Glutamatergic neuron (in vitro differentiated cells): ENCODE measurements around the gene TNS3. TPM values are rescaled to one million over a fixed set of nuclear protein-coding genes. Genes with fewer than 3 reads are reported as not detected.
"Not testable (repeated sequence)": the region's sequence is repeated elsewhere in the genome, so short reads cannot be mapped to it uniquely, and the experiment has no call there.

Experiments used
- DNase-seq: peaks from one replicate; pipeline ENCODE4 v3.0.0; 2022
- H3K27ac Mint-ChIP-seq: one replicate; pipeline ENCODE4 v1.8.0; 2020; ENCODE audit warnings: mild to moderate bottlenecking, mixed read lengths, inconsistent platforms; ENCODE audit not compliant: unreplicated experiment
- H3K27me3 Mint-ChIP-seq: one replicate; pipeline ENCODE4 v1.8.0; 2020; ENCODE audit warnings: mild to moderate bottlenecking, moderate library complexity, mixed read lengths, inconsistent platforms; ENCODE audit not compliant: unreplicated experiment
- H3K36me3 Mint-ChIP-seq: one replicate; pipeline ENCODE4 v1.8.0; 2020; ENCODE audit warnings: mild to moderate bottlenecking, mixed read lengths, inconsistent platforms; ENCODE audit not compliant: unreplicated experiment
- H3K4me1 Mint-ChIP-seq: one replicate; pipeline ENCODE4 v1.8.0; 2020; ENCODE audit warnings: mild to moderate bottlenecking, low read depth, mixed read lengths, inconsistent platforms; ENCODE audit not compliant: unreplicated experiment
- H3K4me3 Mint-ChIP-seq: one replicate; pipeline ENCODE4 v1.8.0; 2020; ENCODE audit warnings: mild to moderate bottlenecking, mixed read lengths, inconsistent platforms; ENCODE audit not compliant: unreplicated experiment
- H3K9me3 Mint-ChIP-seq: one replicate; pipeline ENCODE4 v1.8.0; 2020; ENCODE audit warnings: mild to moderate bottlenecking, moderate library complexity, mixed read lengths, inconsistent platforms; ENCODE audit not compliant: unreplicated experiment
- CTCF ChIP-seq: fragments of 200-600 bp; sonication (generic); IDR thresholded peaks from one replicate; pipeline ENCODE4 v1.5.0; 2021; ENCODE audit not compliant: partially characterized antibody, unreplicated experiment
- total RNA-seq: library from RNA; stranded (reverse); fragmentation: NEBNext Ultra II Directional; extraction: Animal tissue kit (Norgen Biotek cat#: 25700); gene quantifications from one replicate; pipeline ENCODE4 v1.2.1, GENCODE V29; 2021; ENCODE audit not compliant: unreplicated experiment

TNS3 gene
- total RNA-seq, 1 donor from 2014 or later: 3.8 TPM

DNA sequence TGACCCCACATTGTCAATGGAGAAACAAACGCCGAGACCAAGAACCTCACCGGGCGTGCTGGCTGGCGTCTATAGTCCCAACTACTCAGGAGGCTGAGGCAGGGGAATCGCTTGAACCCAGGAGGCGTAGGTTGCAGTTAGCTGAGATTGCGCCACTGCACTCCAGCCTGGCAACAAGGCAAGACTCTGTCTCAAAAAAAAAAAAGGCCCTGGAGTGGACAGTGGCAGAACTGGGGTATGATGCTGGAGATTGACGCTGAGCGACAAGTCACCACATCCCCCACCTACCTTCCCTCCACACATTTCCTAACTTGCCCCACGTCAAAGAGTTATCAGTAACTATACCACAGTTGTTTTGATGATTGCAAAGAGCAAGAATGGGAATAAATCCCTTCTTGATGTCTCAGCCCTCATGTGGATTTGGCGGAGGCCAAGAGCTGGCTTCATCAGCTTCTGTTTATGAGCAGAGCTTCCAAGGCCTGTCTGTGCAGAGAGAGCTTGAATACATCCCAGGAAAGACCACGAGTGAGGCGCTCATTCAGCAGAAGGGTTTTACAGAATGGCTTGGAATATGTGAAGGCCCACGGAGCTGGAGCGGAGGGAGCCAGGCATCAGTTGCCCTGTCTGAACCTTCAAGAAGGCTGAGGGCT is 28.0 kb upstream of the TNS3 start:
- peaks cover 1% of the 10 kb centered on the region for H3K27me3 Mint-ChIP-seq
- no peak overlapping the region for H3K27ac Mint-ChIP-seq

DNA sequence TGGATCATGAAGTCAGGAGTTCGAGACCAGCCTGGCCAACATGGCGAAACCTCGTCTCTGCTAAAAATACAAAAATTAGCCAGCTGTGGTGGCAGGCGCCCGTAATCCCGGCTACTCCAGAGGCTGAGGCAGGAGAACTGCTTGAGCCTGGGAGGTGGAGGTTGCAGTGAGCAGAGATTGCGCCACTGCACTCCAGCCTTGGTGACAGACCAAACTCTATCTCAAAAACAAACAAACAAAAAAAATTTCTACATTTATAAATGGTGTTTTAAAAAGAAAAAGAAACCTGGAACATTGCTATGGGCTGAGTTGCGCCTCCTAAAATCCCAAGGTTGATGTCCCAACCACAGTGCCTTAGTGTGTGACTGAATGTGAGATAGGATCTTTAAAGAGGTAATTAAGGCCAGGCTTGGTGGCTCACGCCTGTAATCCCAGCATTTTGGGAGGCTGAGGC is 24.7 kb upstream of the TNS3 start:
- not testable (repeated sequence) for H3K27me3 Mint-ChIP-seq, H3K9me3 Mint-ChIP-seq, H3K4me3 Mint-ChIP-seq, H3K27ac Mint-ChIP-seq, DNase-seq, H3K4me1 Mint-ChIP-seq, H3K36me3 Mint-ChIP-seq

More for the DNA sequence above, 28.0 kb upstream of the TNS3 start:
- no peaks in the 10 kb centered on the region for H3K4me1 Mint-ChIP-seq
- TF ChIP-seq CTCF: no peak
- H3K9me3 Mint-ChIP-seq: peaks cover 4% of the 10 kb centered on the region
- H3K4me3 Mint-ChIP-seq: no peak overlapping the region
- H3K36me3 Mint-ChIP-seq: no peaks in the 10 kb centered on the region
- no peak for DNase-seq

DNA sequence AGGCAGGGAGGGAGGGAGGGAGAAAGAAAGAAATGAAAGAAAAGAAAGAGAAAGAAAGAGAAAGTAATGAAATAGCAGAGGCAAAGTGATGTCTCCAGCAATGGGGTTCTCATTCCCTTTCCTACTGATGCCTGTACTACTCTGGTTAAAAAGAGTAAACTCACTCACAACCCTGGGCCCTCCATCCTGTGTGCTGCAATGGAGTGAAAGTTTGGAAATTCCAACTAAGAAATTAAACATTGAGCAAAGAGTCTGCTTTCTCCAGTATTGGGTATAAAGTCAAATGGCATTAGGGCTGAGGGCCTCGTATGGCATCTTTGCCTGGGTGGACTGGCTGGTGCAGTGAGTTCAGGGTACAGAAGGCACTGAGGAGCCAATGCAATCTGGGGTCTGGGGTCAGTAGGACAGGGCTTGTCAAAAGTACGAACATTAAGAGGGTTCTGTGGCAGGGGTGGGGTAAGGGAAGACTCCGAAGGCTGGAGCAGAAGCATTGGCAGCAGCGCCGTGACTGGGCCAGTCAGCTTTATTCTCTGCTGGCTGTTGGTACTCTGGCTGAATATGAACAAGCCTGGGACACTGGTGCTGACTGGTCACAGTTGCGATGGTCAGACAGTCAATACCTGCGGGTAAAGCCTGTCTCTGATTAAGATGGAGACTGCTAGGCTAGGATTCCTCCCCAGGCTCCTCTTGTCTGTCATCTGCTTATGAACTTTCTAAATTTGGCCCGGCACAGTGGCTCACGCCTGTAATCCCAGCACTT is 24.1 kb upstream of the TNS3 start:
- H3K4me3 Mint-ChIP-seq: no peak overlapping the region
- no peak for DNase-seq

DNA sequence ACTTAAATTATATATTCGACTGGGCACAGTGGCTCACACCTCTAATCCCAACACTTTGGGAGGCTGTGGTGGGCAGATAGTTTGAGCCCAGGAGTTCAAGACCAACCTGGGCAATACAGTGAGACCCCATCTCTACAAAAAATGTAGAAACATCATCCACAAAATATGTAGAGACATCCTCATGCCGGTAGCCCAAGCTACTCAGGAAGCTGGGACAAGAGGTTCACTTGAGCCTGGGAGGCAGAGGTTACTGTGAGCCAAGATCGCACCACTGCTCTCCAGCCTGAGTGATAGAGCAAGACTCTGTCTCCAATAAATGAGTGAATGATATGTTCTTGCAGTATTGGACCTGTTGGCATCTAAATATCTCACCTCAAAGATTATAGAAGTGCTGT is 22.6 kb upstream of the TNS3 start:
- no peak overlapping the region for H3K27ac Mint-ChIP-seq
- peaks cover 6% of the 10 kb centered on the region for H3K9me3 Mint-ChIP-seq
- peaks cover 3% of the 10 kb centered on the region for H3K27me3 Mint-ChIP-seq
- no peak for DNase-seq
- H3K4me3 Mint-ChIP-seq: no peak overlapping the region
- TF ChIP-seq CTCF: no peak
- no peaks in the 10 kb centered on the region for H3K4me1 Mint-ChIP-seq
- peaks cover 3% of the 10 kb centered on the region for H3K36me3 Mint-ChIP-seq

More for the DNA sequence above, 24.1 kb upstream of the TNS3 start:
- no peak for TF ChIP-seq CTCF
- peaks cover 3% of the 10 kb centered on the region for H3K36me3 Mint-ChIP-seq
- peaks cover 1% of the 10 kb centered on the region for H3K27me3 Mint-ChIP-seq
- H3K4me1 Mint-ChIP-seq: no peaks in the 10 kb centered on the region
- no peak overlapping the region for H3K27ac Mint-ChIP-seq
- peaks cover 5% of the 10 kb centered on the region for H3K9me3 Mint-ChIP-seq

DNA sequence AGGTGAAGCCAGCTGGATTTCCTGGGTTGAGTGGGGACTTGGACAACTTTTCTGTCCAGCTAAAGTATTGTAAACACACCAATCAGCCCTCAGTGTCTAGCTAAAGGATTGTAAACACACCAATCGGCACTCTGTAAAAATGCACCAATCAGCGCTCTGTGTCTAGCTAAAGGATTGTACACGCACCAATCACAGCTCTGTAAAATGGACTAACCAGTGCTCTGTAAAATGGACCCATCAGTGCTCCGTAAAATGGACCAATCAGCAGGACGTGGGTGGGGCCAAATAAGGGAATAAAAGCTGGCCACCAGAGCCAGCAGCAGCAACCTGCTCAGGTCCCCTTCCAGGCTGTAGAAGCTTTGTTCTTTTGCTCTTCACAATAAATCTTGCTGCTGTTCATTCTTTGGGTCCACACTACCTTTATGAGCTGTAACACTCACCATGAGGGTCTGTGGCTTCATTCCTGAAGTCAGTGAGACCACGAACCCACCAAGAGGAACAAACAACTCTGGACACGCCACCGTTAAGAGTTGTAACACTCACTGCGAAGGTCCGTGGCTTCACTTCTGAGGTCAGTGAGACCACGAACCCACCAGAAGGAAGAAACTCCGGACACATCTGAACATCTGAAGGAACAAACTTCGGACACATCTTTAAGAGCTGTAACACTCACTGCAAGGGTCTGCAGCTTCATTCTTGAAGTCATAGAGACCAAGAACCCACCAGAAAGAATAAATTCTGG is 21.8 kb upstream of the TNS3 start:
- not testable (repeated sequence) for H3K4me1 Mint-ChIP-seq, H3K9me3 Mint-ChIP-seq, H3K27me3 Mint-ChIP-seq, H3K4me3 Mint-ChIP-seq, DNase-seq, H3K27ac Mint-ChIP-seq, H3K36me3 Mint-ChIP-seq
